HG03571 (cell line): ENCODE data around the gene TMOD1.
"Not testable (repeated sequence)": the region's sequence is repeated elsewhere in the genome, so short reads cannot be mapped to it uniquely, and the experiment has no call there.

Source experiments
- ATAC-seq: cut with Tn5 transposase; IDR thresholded peaks from one replicate; pipeline ENCODE4 v1.9.1; 2021; ENCODE audit not compliant: unreplicated experiment

Gene TMOD1

GRCh38 chr9:97586909-97587308, 85.4 kb downstream of the TMOD1 start:
- ATAC-seq: not testable (repeated sequence)

- ATAC-seq: no peak
Measured at GRCh38 chr9:97591535-97591934, 90.1 kb downstream of the TMOD1 start.

GRCh38 chr9:97592126-97592525, 90.7 kb downstream of the TMOD1 start:
- ATAC-seq: no peak

GRCh38 chr9:97593960-97594359, 92.5 kb downstream of the TMOD1 start:
- ATAC-seq: no peak

GRCh38 chr9:97594381-97594921, 93.0 kb downstream of the TMOD1 start:
- no peak for ATAC-seq

GRCh38 chr9:97596906-97597305, 95.4 kb downstream of the TMOD1 start:
- ATAC-seq: no peak

- ATAC-seq: peak; percentile 71
Measured at GRCh38 chr9:97598461-97599288, 97.2 kb downstream of the TMOD1 start.

- no peak for ATAC-seq
Measured at GRCh38 chr9:97599314-97599846, 97.9 kb downstream of the TMOD1 start.

- no peak for ATAC-seq
Measured at GRCh38 chr9:97600531-97601227, 99.2 kb downstream of the TMOD1 start.

- no peak for ATAC-seq
Measured at GRCh38 chr9:97601228-97601898, 99.9 kb downstream of the TMOD1 start.

GRCh38 chr9:97602430-97602829, 101.0 kb downstream of the TMOD1 start:
- no peak for ATAC-seq

GRCh38 chr9:97604901-97605645, 103.6 kb downstream of the TMOD1 start:
- no peak for ATAC-seq

- no peak for ATAC-seq
Measured at GRCh38 chr9:97615439-97616072, 114.1 kb downstream of the TMOD1 start.

- ATAC-seq: no peak
Measured at GRCh38 chr9:97617939-97618416, 116.5 kb downstream of the TMOD1 start.

- ATAC-seq: not testable (repeated sequence)
Measured at GRCh38 chr9:97620063-97620462, 118.6 kb downstream of the TMOD1 start.

GRCh38 chr9:97622483-97622882, 121.0 kb downstream of the TMOD1 start:
- ATAC-seq: not testable (repeated sequence)

- ATAC-seq: no peak
Measured at GRCh38 chr9:97623946-97624345, 122.5 kb downstream of the TMOD1 start.

GRCh38 chr9:97625620-97626019, 124.2 kb downstream of the TMOD1 start:
- no peak for ATAC-seq

GRCh38 chr9:97627624-97628023, 126.2 kb downstream of the TMOD1 start:
- no peak for ATAC-seq

- ATAC-seq: no peak
Measured at GRCh38 chr9:97628668-97629067, 127.2 kb downstream of the TMOD1 start.
